ENCODE data around the gene MACROD2. TPM values are rescaled to one million over a fixed set of nuclear protein-coding genes. Genes with fewer than 3 reads are reported as not detected.

MACROD2 gene
- total RNA-seq, 1 experiment from 2014 or later = 3.7 TPM

- no peak overlapping the region for H3K9ac ChIP-seq (ENCODE audit: low read length)
- TF ChIP-seq REST (IDR thresholded peaks at IDR 0.05; ENCODE audit: low read depth) = no peak
- TF ChIP-seq POLR2AphosphoS5 (IDR thresholded peaks at IDR 0.05; ENCODE audit: low read depth, low read length) = no peak
- no peak for TF ChIP-seq ZFX (IDR thresholded peaks at IDR 0.05)
- TF ChIP-seq YY1 (IDR thresholded peaks at IDR 0.05; ENCODE audit: extremely low read depth, insufficient replicate concordance, low read depth, low read length) = no peak
- TF ChIP-seq ZNF274 (IDR thresholded peaks at IDR 0.05; ENCODE audit: low read depth, low read length) = no peak
- TF ChIP-seq ELF1 (IDR thresholded peaks at IDR 0.05; ENCODE audit: borderline replicate concordance, low read depth) = no peak
- TF ChIP-seq SRF (IDR thresholded peaks at IDR 0.05; ENCODE audit: low read depth) = no peak
- no peak for TF ChIP-seq SIN3A (IDR thresholded peaks at IDR 0.05; ENCODE audit: low read depth)
- no peak for TF ChIP-seq MAX (IDR thresholded peaks at IDR 0.05)
- no peak for TF ChIP-seq JUND (IDR thresholded peaks at IDR 0.05)
- no peak for TF ChIP-seq EZH2 (IDR thresholded peaks at IDR 0.05)
- TF ChIP-seq EGR1 (IDR thresholded peaks at IDR 0.05; ENCODE audit: low read depth) = no peak
- TF ChIP-seq CBX3 (IDR thresholded peaks at IDR 0.05; ENCODE audit: low read depth) = no peak
- TF ChIP-seq RAD21 (IDR thresholded peaks at IDR 0.05; ENCODE audit: low read depth) = no peak
- no peak for TF ChIP-seq FOSL1 (IDR thresholded peaks at IDR 0.05; ENCODE audit: low read depth)
- TF ChIP-seq CEBPB (IDR thresholded peaks at IDR 0.05; ENCODE audit: low read depth) = no peak
- TF ChIP-seq TCF7L2 (IDR thresholded peaks at IDR 0.05; ENCODE audit: borderline replicate concordance, extremely low read depth, insufficient read depth, insufficient read length) = no peak
- TF ChIP-seq CTCF (IDR thresholded peaks at IDR 0.05 in 2 of 3, conservative IDR thresholded peaks at IDR 0.05 in 1 of 3; ENCODE audit: borderline replicate concordance in 1 of 3, insufficient read depth in 1 of 3, low read depth in 2 of 3, low read length in 2 of 3) = no peak
- no peak overlapping the region for H3K27ac ChIP-seq (ENCODE audit: low read depth, low read length)
- ATAC-seq (no peak), DNase-seq (ENCODE audit: low read depth, low spot score) (no peak)
- CTCF ChIA-PET = no interaction called here
- peaks cover 7 to 14% of the 10 kb centered on the region in 2 experiments; a peak in 2 of 4 replicates for H3K9me3 ChIP-seq (ENCODE audit: control insufficient read depth in 1 of 2, insufficient read depth in 1 of 2, low read depth in 1 of 2, low read length in 2 of 2)
- H3K79me2 ChIP-seq (ENCODE audit: insufficient read depth, low read length) = no peaks in the 10 kb centered on the region
- RAD21 ChIA-PET (ENCODE audit: low non-redundant PET in 1 of 2, low total read pairs in 2 of 2, uncharacterized antibody in 2 of 2, unreplicated experiment in 2 of 2) = no interaction called here
- no peak overlapping the region for H3K4me3 ChIP-seq (replicated peaks in 1 of 2; ENCODE audit: low read depth in 1 of 2, low read length in 2 of 2)
- intact Hi-C loops (cut with micrococcal nuclease) = no loop called here
- no TSS peak for BruUV-seq (replicated peaks)
- no peak overlapping the region for H2AFZ ChIP-seq (ENCODE audit: low read depth, low read length, poor library complexity, severe bottlenecking)
- H3K36me3 ChIP-seq (ENCODE audit: control insufficient read depth in 1 of 2, insufficient read depth in 2 of 2, low read length in 2 of 2) = no peaks in the 10 kb centered on the region
- no peaks in the 10 kb centered on the region for H3K4me1 ChIP-seq (ENCODE audit: control insufficient read depth in 1 of 2, insufficient read depth in 2 of 2, low read length in 2 of 2)
- H4K20me1 ChIP-seq (ENCODE audit: insufficient read depth) = no peaks in the 10 kb centered on the region
- no peaks in the 10 kb centered on the region for H3K9me2 ChIP-seq (ENCODE audit: insufficient read depth)
- H3K4me2 ChIP-seq (ENCODE audit: low read length) = no peak overlapping the region
- POLR2A ChIA-PET = no interaction called here
- no peaks in the 10 kb centered on the region for H3K27me3 ChIP-seq (ENCODE audit: insufficient read depth, low read length)
These were observed 1738.7 kb downstream of the MACROD2 start for GRCh38 chr20:15734052-15734451.

Measured in HCT116 (cell line).